VCaP (cell line): Measurements from ENCODE around the gene VPS35.
A peak's percentile ranks its signal among the peaks of the same experiment; 100 is the strongest.

Experiments
- H3K27ac ChIP-seq: fragments of 450-650 bp; 2 replicates; pipeline ENCODE4 v1.5.1; 2017
- CTCF ChIP-seq: fragments of 450-650 bp; conservative IDR thresholded peaks from 2 replicates; pipeline ENCODE4 v1.5.1; 2017; ENCODE audit warnings: mild to moderate bottlenecking, moderate library complexity

Gene VPS35

GRCh38 chr16:46614006-46614405 lies 75.0 kb downstream of the VPS35 start:
- no peak overlapping the region for H3K27ac ChIP-seq
- no peak for TF ChIP-seq CTCF

DNA sequence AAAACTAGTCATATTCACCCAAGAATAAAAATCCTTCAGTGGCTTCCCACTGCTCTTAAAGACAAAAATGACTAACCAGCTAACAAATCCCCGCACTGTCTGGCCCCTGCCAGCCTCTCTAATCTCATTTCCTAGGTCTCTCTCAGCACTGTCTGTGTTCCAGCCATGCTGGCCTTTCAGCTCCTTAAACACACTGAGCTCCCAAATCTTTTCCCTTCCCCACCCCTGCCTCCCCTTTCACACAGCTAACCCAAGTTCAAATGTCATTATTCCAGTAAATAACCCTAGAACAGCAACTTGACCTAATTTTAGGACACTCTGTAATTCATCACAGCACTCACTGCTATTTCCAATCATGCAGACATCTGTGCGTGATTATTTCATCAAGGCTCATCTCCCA lies 75.6 kb downstream of the VPS35 start:
- no peak overlapping the region for H3K27ac ChIP-seq
- no peak for TF ChIP-seq CTCF

DNA sequence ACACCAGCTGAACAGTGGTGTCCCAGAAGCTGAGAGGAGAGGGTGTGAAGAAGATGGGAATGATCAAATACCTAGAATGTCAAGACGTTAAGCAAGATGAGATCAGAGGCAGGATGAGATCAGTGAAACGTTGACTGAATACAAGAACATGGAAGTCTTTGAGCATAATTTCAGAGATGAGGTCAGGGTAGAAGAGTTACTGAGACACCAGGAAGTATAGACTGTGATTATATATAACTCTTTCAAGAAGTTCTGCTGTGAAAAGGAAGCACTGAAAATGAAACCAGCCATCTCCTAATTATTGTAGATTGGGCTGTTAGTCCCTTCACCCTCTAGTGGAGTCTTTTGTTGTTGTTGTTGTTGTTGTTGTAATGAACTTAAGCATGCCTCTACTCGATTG lies 76.9 kb downstream of the VPS35 start:
- TF ChIP-seq CTCF = no peak
- no peak overlapping the region for H3K27ac ChIP-seq

DNA sequence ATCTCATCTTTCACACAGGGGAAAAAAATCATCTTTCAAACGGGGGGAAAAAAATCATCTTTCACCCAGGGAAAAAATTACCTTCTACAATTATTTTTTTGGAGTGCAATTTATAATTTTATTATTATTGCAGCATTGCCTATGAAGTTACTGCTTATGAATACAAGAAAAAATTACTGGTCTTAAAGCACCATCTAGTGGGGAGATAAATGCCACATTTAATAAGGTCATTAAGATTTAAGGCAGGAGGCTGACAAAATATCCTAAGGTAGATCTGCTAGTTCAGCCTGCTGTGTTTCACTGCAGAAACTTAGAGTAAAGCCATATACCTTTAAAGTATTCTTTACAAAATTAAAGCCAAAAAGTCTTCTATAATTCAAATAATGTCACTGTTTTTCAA lies 81.4 kb downstream of the VPS35 start:
- TF ChIP-seq CTCF = peak; percentile 55
- no peak overlapping the region for H3K27ac ChIP-seq

- H3K27ac ChIP-seq = no peak overlapping the region
- no peak for TF ChIP-seq CTCF
Observed at GRCh38 chr16:46606231-46606630, 82.7 kb downstream of the VPS35 start.
